ENCODE data around the gene AFAP1L2. TPM values are rescaled to one million over a fixed set of nuclear protein-coding genes. Genes with fewer than 3 reads are reported as not detected.

The AFAP1L2 gene, protein sequence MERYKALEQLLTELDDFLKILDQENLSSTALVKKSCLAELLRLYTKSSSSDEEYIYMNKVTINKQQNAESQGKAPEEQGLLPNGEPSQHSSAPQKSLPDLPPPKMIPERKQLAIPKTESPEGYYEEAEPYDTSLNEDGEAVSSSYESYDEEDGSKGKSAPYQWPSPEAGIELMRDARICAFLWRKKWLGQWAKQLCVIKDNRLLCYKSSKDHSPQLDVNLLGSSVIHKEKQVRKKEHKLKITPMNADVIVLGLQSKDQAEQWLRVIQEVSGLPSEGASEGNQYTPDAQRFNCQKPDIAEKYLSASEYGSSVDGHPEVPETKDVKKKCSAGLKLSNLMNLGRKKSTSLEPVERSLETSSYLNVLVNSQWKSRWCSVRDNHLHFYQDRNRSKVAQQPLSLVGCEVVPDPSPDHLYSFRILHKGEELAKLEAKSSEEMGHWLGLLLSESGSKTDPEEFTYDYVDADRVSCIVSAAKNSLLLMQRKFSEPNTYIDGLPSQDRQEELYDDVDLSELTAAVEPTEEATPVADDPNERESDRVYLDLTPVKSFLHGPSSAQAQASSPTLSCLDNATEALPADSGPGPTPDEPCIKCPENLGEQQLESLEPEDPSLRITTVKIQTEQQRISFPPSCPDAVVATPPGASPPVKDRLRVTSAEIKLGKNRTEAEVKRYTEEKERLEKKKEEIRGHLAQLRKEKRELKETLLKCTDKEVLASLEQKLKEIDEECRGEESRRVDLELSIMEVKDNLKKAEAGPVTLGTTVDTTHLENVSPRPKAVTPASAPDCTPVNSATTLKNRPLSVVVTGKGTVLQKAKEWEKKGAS
- total RNA-seq, result 1 to 10 TPM; 3.2 to 3.4 TPM

DNA sequence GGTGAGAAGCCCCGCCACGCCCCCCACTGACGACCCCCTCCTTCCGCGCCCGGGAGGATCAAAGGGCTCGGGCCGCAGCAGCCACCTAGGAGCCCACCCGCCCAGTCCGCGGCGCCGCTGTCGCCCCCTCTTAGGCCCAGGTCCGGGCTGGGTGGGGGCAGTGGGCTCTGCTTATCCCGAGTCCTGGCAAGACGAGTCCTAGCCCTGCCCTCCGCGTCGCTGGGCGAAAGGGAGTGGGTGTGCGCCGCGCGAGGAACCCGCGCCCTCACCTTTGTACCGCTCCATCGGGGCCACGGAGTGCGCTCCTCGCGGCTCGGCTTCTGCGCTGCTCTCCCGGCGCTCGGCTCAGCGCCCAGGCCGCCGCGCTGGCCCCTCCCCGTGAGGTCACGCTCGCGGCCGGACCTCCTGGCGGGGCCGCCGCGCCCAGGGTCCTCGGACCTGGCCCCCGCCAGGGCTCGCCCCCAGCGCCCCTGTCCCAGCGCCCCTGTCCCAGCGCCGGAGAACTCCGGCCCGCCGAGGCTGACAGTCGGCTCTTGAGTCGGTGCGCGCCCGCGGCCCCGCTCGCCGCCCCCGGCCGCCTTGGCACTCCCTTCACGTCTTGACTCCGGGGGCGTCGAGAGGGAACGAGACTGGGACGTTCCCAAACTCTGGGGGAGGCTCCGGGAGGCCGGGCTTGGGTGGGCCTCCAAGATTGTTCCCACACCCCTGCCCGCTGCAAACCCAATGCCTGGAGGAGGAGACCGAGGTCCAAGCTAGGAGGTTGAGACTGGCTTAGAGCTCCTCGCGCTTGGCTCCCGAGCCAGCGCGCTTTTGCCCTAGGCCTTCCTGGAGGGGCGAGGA lies at the start of gene AFAP1L2:
Gene AFAP1L2, minus strand, starts transcription at position 332 of the 840 bp plus-strand sequence. Its CDS starts 47 bp downstream, at position 285.
- ChIA-PET CTCF (no interaction called here), POLR2A (no interaction called here)

GRCh38 chr10:114453576-114453975 lies 49.3 kb upstream of the AFAP1L2 start:
- CTCF ChIA-PET, result no interaction called here
- POLR2A ChIA-PET, result no interaction called here

GRCh38 chr10:114448897-114449296 lies 44.6 kb upstream of the AFAP1L2 start:
- ChIA-PET CTCF (no interaction called here), POLR2A (no interaction called here)

GRCh38 chr10:114445332-114445731 lies 41.0 kb upstream of the AFAP1L2 start:
- CTCF ChIA-PET, result no interaction called here
- POLR2A ChIA-PET, result no interaction called here

- CTCF ChIA-PET, result no interaction called here
- POLR2A ChIA-PET, result no interaction called here
Observed at GRCh38 chr10:114444819-114445218, 40.5 kb upstream of the AFAP1L2 start.

- ChIA-PET CTCF (interaction anchor here (0.6 to 1.5 kb wide), 2 partner anchors 90 to 380 kb away, joined by 3 read pairs; partner anchors contain the start of gene FHIP2A), POLR2A (no interaction called here)
Observed at GRCh38 chr10:114442091-114442630, 37.9 kb upstream of the AFAP1L2 start.

DNA sequence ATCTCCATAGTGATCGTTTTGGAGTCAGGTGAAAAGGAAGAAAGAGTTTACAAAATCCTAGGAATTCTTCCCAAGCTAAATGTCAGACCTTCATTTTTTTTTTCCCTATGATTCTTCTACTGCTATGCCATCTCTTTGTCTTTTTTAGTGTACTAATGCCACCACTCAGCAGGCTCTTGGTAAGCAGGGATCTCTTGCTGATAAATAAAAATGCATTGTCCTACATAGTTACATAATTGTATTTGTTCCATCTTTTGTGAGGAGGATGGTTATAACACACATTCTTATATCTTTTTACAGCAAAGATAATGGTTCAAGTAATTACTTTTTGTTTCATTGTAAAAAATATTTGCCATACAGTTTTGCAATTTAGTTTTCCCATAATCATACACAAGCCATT lies 36.8 kb upstream of the AFAP1L2 start:
- CTCF ChIA-PET, result no interaction called here
- POLR2A ChIA-PET, result no interaction called here

DNA sequence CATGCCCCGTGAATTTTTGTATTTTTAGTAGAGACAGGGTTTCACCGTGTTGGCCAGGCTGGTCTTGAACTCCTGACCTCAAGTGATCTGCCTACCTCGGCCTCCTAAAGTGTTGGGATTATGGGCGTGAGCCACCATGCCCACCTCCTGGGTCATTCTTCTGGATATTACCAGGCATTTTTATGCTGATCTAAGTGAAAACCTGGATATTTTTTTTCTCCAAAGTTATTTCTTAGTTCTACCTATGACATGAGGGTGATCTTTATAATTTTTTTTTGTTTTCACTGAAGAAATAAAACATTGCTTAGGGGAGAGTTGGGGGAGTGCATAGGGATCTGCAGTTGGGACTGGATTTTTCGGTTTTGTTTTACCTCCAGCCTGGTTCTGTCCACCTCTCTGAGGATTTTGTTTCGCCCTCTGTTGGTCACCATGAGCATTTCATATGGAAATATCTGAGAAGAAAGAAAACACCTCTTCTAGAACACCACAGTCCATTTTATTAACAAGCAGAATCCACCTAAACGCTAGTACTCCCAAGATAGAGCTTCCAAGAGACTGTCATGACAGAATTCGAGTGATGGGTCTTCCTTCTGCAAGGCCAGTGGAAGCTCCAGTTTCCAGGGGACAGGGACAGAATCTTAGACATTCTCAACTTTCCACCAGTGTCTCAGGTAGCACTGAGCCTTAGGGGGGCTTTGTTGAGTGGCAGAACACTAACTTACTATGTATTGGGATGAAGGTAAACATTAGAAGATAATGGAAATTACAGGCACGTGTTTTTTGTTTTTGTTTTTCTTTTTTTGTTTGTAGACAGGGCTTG lies 33.4 kb upstream of the AFAP1L2 start:
- CTCF ChIA-PET, result no interaction called here
- POLR2A ChIA-PET, result no interaction called here

- CTCF ChIA-PET, result no interaction called here
- POLR2A ChIA-PET, result no interaction called here
Observed at GRCh38 chr10:114436941-114437340, 32.6 kb upstream of the AFAP1L2 start.

DNA sequence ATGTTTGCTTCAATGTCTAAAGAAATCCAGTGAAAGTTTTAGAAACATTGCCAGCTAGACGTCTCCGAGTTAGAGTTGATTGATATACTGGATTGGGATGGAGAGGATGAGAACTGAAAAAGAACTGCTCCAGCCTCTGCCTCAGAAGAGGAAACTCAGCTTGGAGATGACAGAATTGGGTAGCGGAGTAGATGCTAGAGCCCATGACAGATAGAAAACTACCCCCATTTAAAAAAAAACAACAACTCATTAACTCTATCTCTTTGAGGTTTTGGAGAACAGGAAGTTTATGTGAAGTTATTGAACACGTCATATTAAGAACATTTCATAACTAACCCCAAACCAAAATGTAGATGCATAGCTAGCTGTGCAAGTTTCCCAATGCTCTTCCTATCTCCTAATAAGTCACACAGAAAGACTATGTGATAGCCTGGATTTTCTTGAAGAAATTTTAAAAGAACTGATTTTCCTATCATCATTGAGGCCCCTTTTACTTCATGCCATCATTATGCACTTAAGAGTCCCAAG lies 28.3 kb upstream of the AFAP1L2 start:
- POLR2A ChIA-PET, result no interaction called here
- CTCF ChIA-PET, result no interaction called here

DNA sequence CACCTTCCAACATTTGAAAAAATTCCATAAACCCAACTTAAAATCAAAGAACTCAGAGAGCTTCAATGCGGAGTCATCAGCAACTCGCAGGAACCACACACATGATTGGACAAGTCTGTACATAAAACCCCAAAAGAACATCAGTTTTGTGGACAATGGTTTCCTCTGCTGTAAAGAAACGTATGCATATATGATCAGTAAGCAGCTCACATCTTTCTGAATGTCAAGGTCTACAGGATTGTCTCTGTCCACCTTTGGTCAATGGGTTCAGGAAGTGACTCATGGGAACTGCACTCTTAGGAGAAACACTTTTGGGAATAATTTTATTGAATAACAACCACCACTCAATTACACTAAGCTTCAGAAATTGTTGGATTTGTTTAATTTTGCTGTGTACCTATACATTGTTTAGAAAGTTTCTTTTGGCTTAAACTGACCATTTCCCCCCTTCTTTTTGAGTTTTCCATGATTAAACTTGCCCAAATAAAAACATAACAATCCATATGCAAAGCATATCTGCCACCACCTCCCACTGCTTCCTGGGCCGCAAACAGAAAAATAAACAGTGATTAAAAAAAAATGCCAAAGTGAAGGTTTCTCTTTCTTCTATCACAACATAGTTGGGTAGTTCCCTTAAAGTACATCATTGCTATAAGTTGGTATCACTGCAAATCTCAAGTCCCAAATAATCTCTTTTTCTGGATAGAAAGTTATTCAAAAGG lies 27.3 kb upstream of the AFAP1L2 start:
- ChIA-PET POLR2A (no interaction called here), CTCF (no interaction called here)

DNA sequence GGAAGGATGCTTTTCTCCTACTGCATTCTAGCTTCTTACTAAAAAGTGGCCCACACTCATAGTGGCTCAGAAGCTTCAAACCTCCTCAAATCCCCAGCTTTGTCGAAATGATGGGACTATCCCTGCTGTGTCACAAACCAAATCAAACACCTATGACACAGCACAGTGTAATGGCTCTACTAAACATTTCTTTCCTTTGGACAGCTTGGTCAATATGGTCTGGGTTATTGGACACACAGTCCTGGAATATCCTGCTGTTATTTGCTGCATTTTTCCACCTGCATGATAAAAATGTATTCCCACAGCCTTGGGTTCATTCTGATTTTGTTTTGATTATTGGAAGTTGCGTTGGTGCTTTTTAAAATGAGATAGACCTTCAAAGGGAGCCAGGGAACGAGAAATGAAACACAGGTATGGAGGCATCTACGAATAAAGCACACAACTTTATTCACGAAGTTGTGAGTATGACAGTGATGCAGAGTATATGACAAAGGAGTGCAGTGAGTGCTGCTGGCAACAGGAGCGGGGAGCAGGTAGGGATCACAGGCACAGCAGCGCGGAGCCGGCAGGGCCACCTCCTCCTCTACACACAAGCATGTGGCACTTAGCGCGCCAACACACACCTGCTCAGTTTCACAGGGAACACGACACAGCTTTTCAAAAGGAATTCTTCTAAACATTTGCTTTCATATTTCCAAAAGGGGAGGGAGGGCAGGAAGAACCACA lies 26.5 kb upstream of the AFAP1L2 start:
- POLR2A ChIA-PET, result no interaction called here
- CTCF ChIA-PET, result no interaction called here

DNA sequence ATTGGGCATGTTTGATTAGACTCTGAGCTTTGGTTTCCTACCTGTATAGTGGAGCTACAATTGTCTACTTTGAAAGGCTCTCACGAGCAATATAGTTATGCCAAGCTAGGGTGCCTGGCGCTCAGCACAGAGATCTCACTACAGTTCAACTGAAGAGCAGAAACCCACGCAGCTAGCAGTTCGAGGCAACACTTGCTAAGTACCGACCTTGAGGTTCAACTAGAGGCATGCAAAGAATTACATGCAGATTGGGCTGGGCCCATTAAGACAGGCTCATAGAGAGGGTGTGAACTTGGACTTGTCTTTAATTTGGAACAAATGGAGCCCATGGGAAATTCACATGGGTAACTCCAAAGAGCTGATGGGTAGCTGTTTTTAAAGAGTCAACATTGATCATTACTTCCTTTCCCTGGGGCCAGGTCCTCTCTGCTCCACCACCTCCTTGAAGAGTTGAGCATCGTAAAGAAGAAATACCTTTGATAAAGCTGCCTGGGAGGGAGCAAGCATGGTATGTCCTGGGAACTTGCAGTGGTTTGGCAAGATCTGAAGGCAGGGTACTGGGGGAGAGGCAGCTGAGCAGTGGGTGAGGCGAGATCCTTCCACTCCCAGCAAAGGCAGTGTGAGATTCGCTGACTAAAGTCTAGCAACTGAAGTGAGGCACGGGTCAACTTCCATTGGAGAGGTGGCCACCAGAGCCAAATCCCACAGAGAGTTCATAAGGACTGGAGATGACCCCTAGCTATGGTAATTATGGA lies 25.5 kb upstream of the AFAP1L2 start:
- ChIA-PET POLR2A (no interaction called here), CTCF (no interaction called here)

DNA sequence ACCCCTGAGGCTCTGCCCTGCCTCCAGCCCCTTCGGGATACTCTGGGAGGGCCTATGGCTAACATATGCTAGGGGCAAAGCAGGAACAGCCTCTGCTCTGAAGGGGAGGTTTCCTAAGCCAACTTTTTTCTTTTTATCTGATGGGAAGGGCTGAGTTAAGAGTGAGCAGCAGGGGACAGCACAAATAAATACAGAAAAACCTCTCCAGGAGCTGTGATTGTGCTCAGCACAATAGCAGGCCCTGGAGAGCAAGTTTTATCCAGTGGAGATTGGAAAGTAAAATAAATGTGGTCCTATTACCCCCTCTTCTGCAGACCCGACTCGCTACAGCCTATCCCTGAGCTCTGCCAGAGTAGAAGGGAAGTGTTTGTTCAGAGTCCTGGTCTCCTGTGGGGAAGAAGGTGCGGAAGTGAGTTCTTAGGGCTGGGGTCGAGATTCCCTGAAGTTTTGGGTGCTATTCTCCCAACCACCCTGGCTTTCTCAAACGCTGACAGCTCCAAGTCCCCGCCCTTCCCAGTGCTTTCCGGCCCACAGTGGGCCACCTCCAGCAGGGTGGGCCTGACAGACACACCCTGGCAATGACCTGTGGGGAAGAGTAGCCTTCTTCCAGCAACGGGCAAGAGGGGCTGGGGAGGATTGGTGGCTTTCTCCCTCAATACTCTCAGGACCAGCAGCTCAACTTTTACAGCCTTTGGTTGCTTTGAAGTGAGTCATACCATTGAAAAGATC lies 23.0 kb upstream of the AFAP1L2 start:
- POLR2A ChIA-PET, result no interaction called here
- CTCF ChIA-PET, result no interaction called here

DNA sequence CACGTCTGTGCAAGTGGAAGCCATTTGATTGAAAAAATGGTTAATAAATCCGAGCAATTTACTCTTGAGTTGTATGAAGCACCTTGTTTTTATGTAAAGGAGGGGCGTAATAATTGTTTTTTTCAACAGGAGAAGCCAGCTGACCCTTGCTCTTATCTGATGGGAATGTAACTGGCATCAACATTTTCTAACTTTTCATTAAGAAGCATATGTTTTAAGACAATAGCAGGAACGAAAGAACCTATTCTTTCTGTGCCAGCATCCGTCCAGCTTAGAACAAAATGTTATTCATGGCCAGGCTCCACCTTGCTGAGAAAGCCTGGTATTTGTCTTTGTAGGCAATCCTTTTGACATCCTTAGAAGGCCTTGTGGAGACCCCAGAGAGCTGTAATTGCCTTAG lies 22.2 kb upstream of the AFAP1L2 start:
- CTCF ChIA-PET, result no interaction called here

DNA sequence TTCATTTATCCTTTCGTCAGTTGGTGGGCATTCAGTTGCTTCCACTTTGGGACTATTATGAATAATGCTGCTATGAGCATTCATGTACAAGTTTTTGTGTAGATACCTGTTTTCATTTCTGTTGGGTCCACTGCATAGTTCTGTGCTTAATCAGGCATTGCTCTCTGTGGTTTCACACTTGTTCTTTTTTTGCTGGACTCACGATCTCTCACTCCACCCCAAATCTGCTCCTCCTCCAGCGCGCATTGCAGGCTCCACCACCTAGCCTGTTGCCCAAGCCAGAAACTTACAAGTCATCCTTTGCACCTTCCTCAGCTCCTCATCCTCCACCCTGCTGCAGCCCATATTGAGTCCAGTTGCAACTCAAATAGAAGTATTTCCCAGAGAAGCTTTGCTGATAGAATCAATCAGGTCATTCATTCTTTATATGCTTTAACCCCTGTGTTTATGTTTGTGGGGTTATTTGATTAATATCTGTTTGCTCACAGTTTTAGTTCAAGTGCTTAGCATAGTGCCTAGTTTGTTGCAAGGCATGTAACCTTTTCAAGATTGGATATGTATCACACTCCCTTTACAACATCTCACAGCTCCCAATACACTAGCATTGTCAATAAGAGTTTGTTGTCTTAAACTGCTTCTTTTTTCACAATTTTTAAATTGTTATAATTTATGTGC lies 16.6 kb upstream of the AFAP1L2 start:
- ChIA-PET CTCF (no interaction called here), POLR2A (no interaction called here)

More for the DNA sequence above, 22.2 kb upstream of the AFAP1L2 start:
- POLR2A ChIA-PET, result no interaction called here
